Neural crest cell (in vitro differentiated cells): ENCODE data around the gene RYR1. TPM values are rescaled to one million over a fixed set of nuclear protein-coding genes. Genes with fewer than 3 reads are reported as not detected.
"Not testable (repeated sequence)": the region's sequence is repeated elsewhere in the genome, so short reads cannot be mapped to it uniquely, and the experiment has no call there.

Experiments
- DNase-seq: peaks from one replicate; pipeline ENCODE4 v3.0.0; 2021; ENCODE audit warnings: low read depth, mixed read lengths, low spot score
- H3K27ac Mint-ChIP-seq: one replicate; pipeline ENCODE4 v1.8.0; 2021; ENCODE audit warnings: mild to moderate bottlenecking, mixed read lengths; ENCODE audit not compliant: unreplicated experiment
- H3K27me3 Mint-ChIP-seq: 2 replicates; pipeline ENCODE4 v1.8.0; 2021; ENCODE audit warnings: low read depth, mild to moderate bottlenecking, mixed read lengths
- H3K36me3 Mint-ChIP-seq: 2 replicates; pipeline ENCODE4 v1.8.0; 2021; ENCODE audit warnings: low read depth, mild to moderate bottlenecking, mixed read lengths
- H3K4me1 Mint-ChIP-seq: 2 replicates; pipeline ENCODE4 v1.8.0; 2021; ENCODE audit warnings: mixed read lengths
- H3K4me3 Mint-ChIP-seq: one replicate; pipeline ENCODE4 v1.8.0; 2021; ENCODE audit warnings: mild to moderate bottlenecking, mixed read lengths
- H3K9me3 Mint-ChIP-seq: 2 replicates; pipeline ENCODE4 v1.8.0; 2021; ENCODE audit warnings: mixed read lengths
- CTCF ChIP-seq: fragments of 200-600 bp; sonication (generic); conservative IDR thresholded peaks from 2 replicates; pipeline ENCODE4 v1.5.0; 2021; ENCODE audit warnings: antibody characterized with exemption, mild to moderate bottlenecking
- total RNA-seq: library from RNA; stranded (reverse); gene quantifications from 2 replicates; pipeline ENCODE4 v1.2.1, GENCODE V29; 2021

RYR1 gene
- total RNA-seq, 1 donor from 2014 or later = 1.1 TPM

GRCh38 chr19:38618590-38619360 lies 185.3 kb downstream of the RYR1 start, which contains the start of gene EIF3K:
TSS of gene EIF3K (plus strand) at chr19:38619188. CDS start at chr19:38619269, 81 bp downstream.
- Mint-ChIP-seq H3K27ac (peak within 1 kb of the TSS; percentile 100), H3K27me3 (no peaks in the 10 kb centered on the region), H3K9me3 (no peaks in the 10 kb centered on the region), H3K4me1 (peaks cover 20% of the 10 kb centered on the region), H3K36me3 (peaks cover 7% of the 10 kb centered on the region), H3K4me3 (peak within 1 kb of the TSS; percentile 99)
- no peak for TF ChIP-seq CTCF
- peak; percentile 100 for DNase-seq

- Mint-ChIP-seq H3K9me3 (no peaks in the 10 kb centered on the region), H3K36me3 (peaks cover 7% of the 10 kb centered on the region), H3K27ac (peak overlapping the region; percentile 100), H3K4me1 (peaks cover 20% of the 10 kb centered on the region), H3K4me3 (peak overlapping the region; percentile 99), H3K27me3 (no peaks in the 10 kb centered on the region)
- DNase-seq = no peak
- no peak for TF ChIP-seq CTCF
Measured at GRCh38 chr19:38619361-38620174, 186.1 kb downstream of the RYR1 start.

GRCh38 chr19:38624822-38625221 lies 191.3 kb downstream of the RYR1 start:
- H3K36me3 Mint-ChIP-seq = peaks cover 8% of the 10 kb centered on the region

GRCh38 chr19:38626401-38626800 lies 192.9 kb downstream of the RYR1 start:
- peaks cover 8% of the 10 kb centered on the region for H3K36me3 Mint-ChIP-seq
- TF ChIP-seq CTCF = no peak
- H3K9me3 Mint-ChIP-seq = no peaks in the 10 kb centered on the region
- no peak overlapping the region for H3K27ac Mint-ChIP-seq
- H3K4me3 Mint-ChIP-seq = peak overlapping the region; percentile 50
- DNase-seq = no peak
- no peaks in the 10 kb centered on the region for H3K27me3 Mint-ChIP-seq
- H3K4me1 Mint-ChIP-seq = no peaks in the 10 kb centered on the region

More at GRCh38 chr19:38624822-38625221, 191.3 kb downstream of the RYR1 start:
- Mint-ChIP-seq H3K9me3 (no peaks in the 10 kb centered on the region), H3K4me3 (no peak overlapping the region), H3K27ac (no peak overlapping the region), H3K4me1 (peaks cover 2% of the 10 kb centered on the region), H3K27me3 (no peaks in the 10 kb centered on the region)
- no peak for DNase-seq
- no peak for TF ChIP-seq CTCF

GRCh38 chr19:38629568-38629967 lies 196.1 kb downstream of the RYR1 start:
- peak overlapping the region; percentile 83 for H3K27ac Mint-ChIP-seq
- H3K27me3 Mint-ChIP-seq = no peaks in the 10 kb centered on the region
- TF ChIP-seq CTCF = no peak
- H3K36me3 Mint-ChIP-seq = peaks cover 10% of the 10 kb centered on the region
- no peaks in the 10 kb centered on the region for H3K9me3 Mint-ChIP-seq
- no peak overlapping the region for H3K4me3 Mint-ChIP-seq
- no peaks in the 10 kb centered on the region for H3K4me1 Mint-ChIP-seq
- DNase-seq = no peak

- H3K4me3 Mint-ChIP-seq, H3K36me3 Mint-ChIP-seq, H3K4me1 Mint-ChIP-seq, H3K9me3 Mint-ChIP-seq, H3K27me3 Mint-ChIP-seq, DNase-seq, H3K27ac Mint-ChIP-seq: not testable (repeated sequence)
Measured at GRCh38 chr19:38631301-38631700, 197.8 kb downstream of the RYR1 start.

GRCh38 chr19:38631811-38632475 lies 198.5 kb downstream of the RYR1 start:
- not testable (repeated sequence) for H3K36me3 Mint-ChIP-seq, H3K27ac Mint-ChIP-seq, H3K4me3 Mint-ChIP-seq, H3K9me3 Mint-ChIP-seq, H3K27me3 Mint-ChIP-seq, DNase-seq, H3K4me1 Mint-ChIP-seq
